ENCODE measurements around the gene TMEM151B.

Gene TMEM151B

GRCh38 chr6:44253307-44254101 lies 16.7 kb upstream of the TMEM151B start:
- DNase-seq, result peak in 2 of 3 experiments; percentile 26 to 73

DNA sequence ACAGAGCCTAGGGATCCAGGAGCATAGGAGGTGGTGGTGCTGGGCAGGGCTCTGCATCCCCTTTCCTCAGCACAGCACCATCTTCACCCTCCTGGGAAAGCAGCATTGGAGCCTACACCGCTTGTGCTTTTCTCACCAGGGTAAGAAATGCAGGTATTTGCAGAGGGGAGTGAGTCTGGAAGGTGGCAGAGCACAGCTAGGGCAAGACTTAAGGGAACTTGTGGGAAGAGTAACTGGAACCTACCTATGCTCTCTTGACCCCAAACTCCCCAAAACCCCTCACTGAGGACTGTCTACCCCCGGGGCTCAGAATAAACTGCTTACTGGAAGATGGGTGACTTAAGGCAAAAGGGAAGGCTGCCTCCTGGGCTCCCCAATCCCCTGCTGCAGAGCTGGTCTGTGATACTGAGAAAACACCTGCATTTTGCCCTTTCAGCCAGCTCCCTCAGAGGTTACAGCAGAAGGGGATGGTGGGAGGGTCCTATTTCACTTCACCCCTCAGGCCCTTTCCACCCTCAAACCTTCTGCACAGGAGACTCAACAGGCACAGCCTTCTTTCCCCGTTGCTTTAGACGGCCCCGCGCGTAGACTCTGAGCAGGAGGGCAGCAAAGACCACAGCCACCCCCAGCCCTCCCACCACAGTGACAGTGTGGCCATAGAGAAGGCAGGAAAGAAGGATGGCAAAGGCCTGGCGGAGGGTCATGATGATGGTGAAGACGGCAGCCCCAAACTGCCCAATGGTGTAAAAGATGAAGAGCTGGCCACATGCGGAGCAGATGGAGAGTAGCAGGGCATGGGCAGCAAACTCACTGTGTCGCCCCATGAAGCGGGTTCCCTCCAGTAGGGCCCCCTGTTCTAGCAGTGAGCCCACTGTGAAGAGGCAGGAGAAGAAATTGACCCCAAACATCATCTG lies 15.8 kb upstream of the TMEM151B start:
- no peak for DNase-seq

- no peak for DNase-seq
Measured at GRCh38 chr6:44255105-44255808, 15.0 kb upstream of the TMEM151B start.

DNA sequence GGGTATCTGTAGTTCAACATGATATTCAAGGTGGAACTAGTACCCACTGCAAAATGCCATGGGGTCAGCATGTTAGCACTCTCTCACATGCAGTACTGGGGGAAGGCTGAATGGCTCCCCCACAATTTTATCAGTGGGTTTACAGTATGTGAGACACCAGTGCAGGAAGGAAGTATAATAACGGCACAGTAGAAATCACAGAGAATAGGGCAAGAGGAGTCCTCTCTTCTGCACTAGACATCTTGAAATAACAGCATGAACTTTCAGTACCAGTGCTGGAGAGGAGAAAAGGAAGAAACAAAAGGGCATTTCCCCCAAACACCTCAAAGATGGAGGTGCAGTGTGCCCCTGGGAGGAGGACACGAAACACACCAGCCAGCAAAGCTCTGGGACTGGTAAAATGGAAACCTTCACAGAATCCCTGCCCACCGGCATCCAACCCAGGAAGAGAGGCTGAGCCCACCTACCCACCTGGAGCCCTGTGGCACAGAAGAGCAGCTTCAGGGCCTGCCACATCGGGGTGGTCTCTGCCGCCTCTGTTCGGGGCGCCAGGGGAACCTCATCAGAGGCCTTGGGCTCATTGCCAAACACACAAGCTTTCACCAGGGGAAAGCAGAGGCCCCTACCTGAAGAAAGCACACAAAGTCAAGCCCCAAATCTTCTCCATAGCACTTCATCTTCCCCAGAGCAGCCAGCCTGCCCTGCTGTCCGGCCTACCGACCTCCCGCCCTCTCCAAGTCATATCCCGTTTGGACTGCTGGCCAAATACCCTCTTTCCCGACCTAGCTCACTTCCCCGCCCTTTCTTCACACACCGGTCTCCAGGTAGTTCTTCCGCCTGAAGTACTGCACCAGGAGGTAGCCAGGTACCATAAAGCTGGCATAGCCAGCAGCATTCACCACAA lies 14.1 kb upstream of the TMEM151B start:
- no peak for DNase-seq

DNA sequence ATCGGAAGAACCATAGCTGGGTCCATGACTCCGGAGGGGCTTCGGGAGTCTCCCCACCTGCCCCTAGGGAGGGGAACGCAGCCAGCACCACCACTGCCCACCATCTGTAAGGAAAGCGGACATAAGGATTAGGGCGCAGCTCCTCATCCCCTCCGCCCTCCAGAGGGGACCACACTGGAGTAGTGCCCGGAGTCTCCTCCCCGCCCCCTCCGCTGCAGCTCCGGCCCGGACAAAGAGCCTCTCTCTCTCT lies 13.6 kb upstream of the TMEM151B start:
- no peak for DNase-seq

DNA sequence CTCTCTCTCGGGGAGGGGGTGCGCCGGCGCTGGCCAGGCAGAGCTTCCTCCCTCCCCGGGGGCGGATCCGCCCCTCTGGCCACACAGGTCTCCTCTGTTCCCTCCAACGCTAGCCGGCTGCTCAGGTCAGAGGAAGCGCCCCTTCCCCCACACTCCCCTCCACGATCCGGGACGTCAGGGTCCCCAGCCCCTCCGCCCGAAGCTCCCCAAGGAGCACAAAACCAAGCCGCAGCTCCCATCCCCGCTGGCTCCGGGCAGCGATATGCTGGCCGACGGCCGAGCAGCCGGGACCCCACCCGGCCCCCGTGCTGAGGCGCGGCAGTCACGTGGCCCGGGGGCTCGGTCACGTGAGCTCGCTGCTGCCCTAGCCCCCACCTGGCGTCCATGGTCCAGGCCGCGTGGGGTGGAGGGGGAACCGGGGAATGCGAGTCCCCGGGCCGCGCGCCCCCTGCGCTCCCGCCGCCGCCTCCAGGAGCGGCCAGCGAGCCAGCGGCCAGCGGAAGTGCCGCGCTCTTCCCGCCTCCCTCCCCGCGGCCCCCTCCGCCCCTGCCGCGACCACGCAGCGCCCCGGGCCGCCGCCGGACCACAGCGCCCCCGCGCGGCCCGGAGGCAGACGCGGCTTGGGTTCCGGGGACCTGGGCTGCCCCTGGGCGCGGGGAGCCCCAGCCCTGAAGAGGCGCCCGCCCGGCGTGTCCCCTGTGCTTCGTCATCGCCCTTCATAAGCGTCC lies 13.1 kb upstream of the TMEM151B start, which contains the start of gene SLC35B2:
SLC35B2 (minus strand) TSS at position 504 of the 728 bp plus-strand sequence; CDS start at position 386, 118 bp downstream.
- peak; percentile 76 to 90 (median 85) for DNase-seq

- no peak for DNase-seq
Measured at GRCh38 chr6:44257753-44258324, 12.4 kb upstream of the TMEM151B start.

DNA sequence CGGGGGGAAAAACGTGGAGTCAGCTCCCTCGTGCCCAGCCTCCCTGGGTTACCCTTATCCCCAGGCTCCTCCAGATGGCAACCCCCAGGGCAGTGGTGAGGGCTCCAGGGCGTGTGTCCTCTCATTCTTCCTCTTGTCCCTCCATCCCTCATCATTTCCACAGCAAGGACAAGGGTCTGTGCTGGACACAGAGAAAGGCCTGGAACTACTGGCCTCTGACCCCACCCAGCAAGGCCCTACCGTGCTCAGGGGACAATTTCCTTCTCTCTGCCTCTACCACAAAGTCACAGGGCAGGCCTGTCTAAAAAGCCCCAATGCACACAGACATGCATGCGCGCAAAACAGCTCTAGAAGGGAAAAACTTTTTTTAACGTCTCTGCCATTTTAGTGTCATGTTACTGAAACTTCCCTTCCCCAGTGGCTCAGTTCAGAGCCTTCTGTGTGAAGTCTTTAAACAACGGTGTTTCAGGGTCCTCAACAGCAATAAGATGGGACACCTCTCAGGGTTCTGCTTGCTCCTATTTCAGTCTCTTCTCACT lies 11.9 kb upstream of the TMEM151B start:
- no peak for DNase-seq

DNA sequence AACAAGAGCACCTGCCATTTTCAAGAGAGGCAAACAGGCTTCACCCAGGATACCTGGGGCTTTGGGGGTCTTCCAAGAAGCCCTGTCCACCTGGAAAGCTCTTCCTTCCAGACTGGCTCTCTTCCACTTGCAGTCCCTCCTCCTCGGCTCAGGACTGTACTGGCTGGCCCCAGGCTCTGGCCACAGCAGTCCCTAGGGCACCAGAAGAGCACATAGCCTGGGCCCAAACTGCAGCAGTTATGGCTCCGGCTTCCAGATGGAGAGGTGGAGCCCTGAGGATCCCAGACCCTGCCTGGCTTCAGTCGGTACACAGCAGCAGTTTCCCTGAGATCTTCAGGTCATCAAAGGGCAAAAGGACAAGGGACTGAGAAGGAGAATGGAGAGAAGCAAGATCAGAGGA lies 11.3 kb upstream of the TMEM151B start:
- no peak for DNase-seq

GRCh38 chr6:44260011-44260410 lies 10.2 kb upstream of the TMEM151B start:
- no peak for DNase-seq

DNA sequence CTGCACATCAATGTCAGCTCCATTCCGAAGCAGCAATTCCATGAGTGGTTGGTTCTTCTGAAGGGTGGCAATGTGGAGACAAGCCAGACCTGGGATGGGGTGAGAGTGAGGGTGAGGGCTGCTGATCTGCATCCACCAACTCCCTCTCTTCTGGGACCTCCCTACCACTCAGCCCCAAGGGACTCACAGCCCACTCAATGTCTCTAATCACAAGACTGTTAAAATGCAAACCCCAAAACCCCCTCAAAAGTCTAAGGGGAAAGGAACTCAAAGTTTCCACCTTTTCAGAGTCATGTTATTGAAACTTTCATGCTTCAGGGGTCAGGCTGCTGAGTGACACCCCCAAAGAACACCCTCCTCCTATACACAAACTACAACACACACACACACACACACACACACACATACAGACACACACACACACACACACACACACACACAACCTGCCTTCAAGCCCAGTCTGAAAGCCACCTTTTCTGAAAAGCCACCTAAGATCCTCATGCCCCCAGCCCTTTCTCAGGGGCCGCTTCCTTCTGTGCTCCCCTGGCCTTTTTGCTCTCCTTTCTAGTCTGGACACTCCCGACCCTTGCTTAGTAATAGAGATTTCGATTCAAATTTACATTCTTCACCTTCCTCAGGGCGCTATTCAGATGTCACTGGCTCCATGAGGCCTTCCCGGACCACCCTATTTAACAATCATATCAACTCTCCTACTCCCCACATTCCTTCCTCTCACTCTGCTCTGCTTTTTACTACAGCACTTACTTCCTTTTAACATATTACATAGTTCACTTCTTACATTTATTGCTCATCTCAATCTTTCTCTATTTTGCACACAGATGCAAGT lies 9.6 kb upstream of the TMEM151B start:
- no peak for DNase-seq

GRCh38 chr6:44261581-44261980 lies 8.7 kb upstream of the TMEM151B start:
- DNase-seq, result no peak

GRCh38 chr6:44262467-44263353 lies 7.5 kb upstream of the TMEM151B start:
- no peak for DNase-seq

GRCh38 chr6:44263354-44264100 lies 6.7 kb upstream of the TMEM151B start:
- DNase-seq, result no peak

- DNase-seq, result no peak
Measured at GRCh38 chr6:44264154-44265006, 5.9 kb upstream of the TMEM151B start.

DNA sequence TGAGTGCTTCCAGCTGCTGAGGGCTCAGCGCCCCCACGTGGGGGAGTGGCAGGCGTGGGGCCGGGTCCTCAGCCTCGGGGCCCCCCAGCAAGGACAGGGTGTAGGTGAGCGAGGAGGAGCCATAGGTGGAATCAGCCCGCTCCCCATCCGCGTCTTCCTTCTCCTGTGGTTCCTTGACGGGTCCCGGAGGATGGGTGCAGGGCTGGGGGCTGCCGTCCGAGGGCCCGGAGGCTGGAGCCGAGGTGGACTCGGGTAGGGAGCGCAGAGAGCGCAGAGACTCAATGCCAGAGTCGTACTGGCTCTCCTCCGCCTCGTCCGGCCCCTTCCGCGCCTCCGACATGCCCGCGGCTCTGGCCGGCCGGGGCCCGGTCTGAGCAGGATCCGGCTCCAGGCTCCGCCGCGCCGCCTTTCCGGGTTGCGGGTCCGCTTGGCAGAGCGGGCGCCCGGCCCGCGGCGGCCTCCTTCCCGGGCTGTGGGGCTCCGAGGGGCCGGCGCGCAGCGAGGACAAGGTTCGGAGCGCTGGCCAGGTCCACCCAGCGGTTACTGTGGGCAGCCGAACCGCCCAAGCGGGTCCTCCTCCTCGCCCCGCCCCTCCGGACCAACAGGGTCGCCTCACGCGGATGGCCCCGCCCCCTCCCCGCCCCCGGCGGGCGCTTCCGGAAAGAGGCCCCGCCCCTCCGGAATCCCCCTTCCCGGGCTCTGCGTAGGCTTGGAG lies 5.1 kb upstream of the TMEM151B start, which contains the start of gene NFKBIE:
NFKBIE (minus strand) TSS at position 545 of the 715 bp plus-strand sequence; CDS start at position 340, 205 bp downstream.
- peak; percentile 88 to 93 (median 90) for DNase-seq
